ENCODE measurements around the gene TMEM176A.
"Not testable (repeated sequence)": the region's sequence is repeated elsewhere in the genome, so short reads cannot be mapped to it uniquely, and the experiment has no call there.

DNA sequence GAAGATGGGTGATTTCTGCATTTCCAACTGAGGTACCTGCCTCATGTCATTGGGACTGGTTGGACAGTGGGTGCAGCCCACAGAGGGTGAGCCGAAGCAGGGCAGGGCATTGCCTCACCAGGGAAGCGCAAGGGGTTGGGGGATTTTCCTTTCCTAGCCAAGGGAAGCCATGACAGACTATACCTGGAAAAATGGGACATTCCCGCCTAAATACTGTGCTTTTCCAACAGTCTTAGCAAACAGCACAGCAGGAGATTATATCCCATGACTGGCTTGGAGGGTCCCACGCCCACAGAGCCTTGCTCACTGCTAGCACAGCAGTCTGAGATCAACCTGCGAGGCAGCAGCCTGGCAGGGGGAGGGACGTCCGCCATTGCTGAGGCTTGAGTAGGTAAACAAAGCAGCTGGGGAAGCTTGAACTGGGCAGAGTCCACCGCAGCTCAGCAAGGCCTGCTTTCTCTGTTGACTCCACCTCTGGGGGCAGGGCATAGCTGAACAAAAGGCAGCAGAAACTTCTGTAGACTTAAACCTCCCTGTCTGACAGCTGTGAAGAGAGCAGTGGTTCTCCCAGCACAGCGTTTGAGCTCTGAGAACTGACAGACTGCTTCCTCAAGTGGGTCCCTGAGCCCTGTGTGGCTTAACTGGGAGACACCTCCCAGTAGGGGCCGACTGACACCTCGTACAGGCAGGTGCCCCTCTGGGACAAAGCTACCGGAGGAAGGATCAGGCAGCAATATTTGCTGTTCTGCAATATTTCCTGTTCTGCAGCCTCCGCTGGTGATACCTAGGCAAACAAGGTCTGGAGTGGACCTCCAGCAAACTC, 7.3 kb downstream of the TMEM176A start:
- TF ChIP-seq, protein P1, sequence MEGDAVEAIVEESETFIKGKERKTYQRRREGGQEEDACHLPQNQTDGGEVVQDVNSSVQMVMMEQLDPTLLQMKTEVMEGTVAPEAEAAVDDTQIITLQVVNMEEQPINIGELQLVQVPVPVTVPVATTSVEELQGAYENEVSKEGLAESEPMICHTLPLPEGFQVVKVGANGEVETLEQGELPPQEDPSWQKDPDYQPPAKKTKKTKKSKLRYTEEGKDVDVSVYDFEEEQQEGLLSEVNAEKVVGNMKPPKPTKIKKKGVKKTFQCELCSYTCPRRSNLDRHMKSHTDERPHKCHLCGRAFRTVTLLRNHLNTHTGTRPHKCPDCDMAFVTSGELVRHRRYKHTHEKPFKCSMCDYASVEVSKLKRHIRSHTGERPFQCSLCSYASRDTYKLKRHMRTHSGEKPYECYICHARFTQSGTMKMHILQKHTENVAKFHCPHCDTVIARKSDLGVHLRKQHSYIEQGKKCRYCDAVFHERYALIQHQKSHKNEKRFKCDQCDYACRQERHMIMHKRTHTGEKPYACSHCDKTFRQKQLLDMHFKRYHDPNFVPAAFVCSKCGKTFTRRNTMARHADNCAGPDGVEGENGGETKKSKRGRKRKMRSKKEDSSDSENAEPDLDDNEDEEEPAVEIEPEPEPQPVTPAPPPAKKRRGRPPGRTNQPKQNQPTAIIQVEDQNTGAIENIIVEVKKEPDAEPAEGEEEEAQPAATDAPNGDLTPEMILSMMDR (IDR thresholded peaks at IDR 0.05) = not testable (repeated sequence)
- TF ChIP-seq POLR2A (IDR thresholded peaks at IDR 0.05) = not testable (repeated sequence)

Measured in breast epithelium (tissue), 3 donors.